HG03432 (cell line): ENCODE measurements around the gene PCDHA1.

Experiments
- ATAC-seq: cut with Tn5 transposase; IDR thresholded peaks from one replicate; pipeline ENCODE4 v1.9.1; 2021; ENCODE audit warnings: mild to moderate bottlenecking, moderate library complexity; ENCODE audit not compliant: unreplicated experiment

The PCDHA1 gene

DNA sequence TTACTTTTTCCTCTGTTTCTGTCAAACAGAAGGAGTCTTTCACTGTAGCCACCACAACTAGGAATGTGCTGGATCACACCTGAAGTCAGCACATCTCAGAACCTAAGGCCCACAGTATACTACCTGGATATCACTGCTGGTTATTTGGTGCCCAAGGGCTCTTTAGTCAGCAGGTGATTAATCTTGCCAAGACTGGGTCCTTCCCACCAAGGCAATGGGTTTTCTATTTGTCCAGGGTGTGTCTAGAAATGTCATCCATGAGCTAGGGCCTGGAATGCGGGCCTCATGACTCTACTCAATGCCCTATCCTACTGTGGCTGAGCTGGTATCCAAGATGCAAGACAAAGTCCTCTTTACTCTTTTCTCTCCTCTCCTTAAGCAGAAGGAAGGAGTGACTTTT is 130.4 kb downstream of the PCDHA1 start:
- ATAC-seq: no peak

DNA sequence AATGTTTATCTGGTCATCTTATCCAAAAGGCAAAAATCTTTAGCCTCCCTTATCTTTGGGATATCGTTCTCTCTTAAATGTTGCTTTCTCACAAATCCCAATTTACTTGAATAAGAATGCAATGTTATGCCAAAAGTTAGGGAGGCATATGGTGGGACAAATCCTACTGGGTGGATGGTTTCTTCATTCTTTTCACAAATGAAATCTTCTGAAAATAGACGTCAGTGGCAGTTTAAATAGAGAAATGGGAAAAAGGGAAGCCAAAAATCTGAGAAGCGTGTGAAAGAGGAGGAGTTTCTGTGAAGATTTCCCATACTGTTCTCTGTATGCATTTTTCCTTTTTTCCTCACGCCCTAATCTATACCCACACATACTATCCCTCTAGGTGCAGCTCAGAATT is 137.7 kb downstream of the PCDHA1 start:
- ATAC-seq: no peak

DNA sequence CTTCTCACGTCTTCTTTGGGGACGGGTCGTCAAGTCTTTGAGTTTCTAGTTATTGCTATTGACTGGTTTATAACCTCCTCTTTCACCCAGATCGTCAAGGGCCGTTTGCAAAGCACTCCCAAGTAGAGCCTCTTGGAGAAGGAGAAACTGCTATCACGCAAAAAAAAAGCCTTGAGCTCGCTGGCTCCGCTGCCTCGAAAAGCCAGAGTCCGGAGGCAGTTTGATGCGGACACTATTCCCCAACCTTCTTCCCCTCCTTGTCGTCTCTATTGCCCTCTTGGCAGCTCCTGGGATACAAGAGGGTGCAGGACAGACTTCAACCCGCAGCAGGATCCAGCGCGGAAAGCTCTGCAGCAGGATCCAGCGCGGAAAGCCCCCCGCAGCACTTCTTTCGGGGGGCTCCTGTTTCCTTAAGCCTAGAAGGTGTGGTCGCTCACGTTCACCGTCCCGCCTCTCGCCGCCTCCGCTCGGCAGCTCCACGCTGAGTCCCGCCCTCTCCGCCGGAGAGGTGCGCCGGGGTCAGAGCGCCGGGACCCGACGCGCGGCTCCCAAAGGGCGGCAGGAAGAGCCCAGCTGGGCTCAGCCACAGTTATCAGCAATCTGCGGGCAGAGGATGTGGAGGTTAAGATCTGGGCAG is 140.0 kb downstream of the PCDHA1 start, which contains the start of gene PCDHAC1:
Gene PCDHAC1 (plus strand): TSS at position 494 of the 637 bp plus-strand sequence. CDS start 594 bp downstream, outside the sequence.
- no peak for ATAC-seq

DNA sequence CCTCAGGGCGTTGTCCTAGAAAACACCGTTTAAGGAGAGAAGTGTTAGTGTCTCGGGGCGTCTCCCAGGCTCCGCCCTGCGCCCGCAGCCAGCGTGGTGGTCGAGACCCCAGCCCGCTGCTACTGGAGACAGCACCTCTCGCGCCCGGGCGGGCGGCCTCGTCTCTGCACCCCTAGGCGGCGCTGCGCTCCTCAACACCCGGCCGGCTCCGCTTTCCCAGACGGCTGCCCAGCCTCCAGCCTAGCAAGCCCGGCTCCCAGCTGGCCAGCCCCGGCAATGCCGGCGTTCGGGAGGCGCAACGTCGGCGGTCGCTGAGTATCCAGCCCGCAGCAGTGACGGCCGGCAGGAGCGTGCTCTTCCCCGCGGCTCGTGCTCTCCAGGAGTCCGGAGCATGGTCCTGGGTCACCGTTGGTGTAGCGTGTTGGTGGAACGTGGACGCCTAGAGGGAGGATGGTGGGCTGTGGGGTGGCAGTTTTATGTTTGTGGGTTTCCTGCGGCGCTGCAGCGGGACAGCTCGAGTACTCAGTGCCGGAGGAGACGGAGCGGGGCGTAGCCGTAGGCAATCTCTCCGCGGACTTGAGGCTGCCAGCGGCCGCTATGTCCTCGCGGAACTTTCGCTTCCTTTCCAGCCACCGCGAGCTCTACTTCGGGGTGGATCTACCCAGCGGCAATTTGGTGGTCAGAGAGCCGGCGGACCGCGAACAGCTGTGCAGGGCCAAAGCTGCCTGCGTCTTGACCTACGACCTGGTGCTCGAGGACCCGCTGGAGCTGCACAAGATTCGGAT is 140.7 kb downstream of the PCDHA1 start:
- ATAC-seq: no peak

DNA sequence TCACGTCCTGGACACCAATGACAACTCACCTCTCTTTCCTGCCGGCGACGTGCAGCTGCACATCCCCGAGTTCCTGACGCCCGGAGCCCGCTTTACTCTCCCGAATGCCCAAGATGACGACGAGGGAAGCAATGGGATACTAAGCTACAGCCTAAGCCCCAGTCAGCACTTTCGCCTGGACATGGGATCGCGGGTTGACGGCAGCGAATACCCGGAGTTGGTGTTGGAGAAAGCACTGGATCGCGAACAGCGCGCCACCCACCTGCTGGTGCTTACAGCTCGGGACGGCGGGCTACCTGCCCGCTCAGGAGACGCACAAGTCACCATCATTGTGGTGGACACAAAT is 141.3 kb downstream of the PCDHA1 start:
- ATAC-seq: no peak

DNA sequence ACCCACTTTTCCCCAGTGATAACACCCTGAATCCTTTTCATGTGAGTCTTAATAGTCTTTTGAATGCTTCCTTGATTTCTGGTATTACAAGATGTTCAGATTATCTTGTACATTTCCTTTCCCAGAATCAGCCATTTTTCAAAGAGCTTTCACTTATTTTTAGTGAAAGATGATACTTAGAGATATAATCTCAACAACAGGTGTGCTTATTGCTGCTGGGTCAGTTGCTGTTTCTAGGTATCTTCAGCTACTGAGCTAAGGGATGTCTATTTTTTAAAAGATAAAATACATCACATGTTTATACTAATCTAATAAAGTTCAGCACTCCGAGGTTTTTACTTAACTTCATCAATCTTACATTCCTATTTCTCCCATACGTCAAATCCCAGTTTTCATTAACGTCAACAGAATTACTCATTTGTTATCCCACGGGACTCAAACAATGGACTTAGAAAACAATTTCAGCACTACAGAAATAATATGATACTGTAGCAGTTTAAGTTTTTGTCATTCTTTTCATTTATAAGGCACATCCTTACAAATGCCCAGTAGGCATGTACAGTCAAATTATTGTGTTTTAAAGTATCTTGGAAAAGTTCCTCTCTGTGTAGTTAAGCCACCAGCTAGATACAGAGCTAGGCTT is 149.1 kb downstream of the PCDHA1 start:
- no peak for ATAC-seq

DNA sequence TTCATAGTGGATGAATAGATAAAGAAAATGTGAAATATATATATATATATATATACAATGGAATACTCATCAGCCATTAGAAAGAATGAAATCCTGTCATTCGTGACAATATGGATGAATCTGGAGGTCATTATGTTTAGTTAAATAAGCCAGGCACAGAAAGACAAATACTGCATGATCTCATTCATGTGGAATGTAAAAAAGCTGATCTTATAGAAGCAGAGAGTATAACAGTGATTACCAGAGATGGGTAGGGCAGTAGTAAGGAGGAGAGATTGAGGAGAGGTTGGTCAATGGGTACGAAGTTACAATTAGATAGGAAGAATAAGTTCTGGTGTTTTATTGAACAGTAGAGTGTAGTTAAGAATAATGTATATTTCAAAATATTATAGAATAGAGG is 160.6 kb downstream of the PCDHA1 start:
- ATAC-seq: no peak

DNA sequence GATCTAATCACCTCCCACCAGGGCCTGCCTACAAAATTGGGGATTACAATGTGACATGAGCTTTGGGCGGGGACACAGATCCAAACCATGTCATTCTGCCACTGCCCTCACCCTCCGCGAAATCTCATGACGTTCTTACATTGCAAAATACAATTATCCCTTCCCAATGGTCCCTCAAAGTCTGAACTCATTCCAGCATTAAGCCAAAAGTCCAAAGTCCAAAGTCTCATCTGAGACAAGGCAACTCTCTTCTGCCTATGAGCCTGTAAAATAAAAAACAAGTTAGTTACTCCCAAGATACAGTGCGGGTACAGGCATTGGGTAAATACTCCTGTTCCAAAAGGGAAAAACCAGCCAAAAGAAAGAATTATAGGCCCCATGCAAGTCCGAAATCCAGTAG is 165.7 kb downstream of the PCDHA1 start:
- no peak for ATAC-seq

DNA sequence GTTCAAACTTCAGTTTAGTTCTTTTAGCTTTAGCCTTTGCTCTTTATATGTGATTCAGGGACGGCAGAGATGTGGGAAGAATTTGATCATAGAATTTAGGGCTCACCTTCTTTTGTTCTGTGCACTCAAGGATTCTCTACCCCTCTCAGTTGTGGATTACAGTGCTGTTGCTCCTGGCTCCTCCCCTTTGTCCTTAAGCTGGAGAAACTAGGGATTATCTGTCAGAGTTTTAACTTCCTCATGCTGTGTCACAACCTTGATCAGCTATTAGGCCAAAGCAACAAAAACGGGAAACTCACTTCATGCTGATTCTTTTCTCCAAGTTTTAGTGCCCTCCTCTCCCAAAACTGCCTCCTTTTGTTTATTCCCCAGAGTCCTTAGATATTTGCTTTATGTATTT is 167.3 kb downstream of the PCDHA1 start:
- ATAC-seq: no peak

DNA sequence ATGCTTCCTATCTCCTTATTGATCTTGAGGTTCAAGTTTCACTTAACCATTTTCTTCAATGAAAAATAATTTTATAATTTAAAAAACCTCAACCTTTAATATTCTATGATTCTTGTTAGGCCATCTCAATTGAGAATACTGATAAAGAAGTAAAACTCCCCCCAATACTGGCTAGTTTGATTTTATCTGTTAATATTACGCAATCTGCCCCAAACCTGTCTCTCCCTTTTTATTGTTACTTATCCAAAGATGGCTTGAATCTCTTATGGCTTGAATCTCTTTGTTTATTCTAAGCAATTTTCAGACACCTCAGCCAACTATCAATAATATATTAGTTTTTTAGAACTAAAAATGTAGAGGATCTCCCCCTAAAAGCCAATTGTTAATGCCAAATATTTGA is 176.2 kb downstream of the PCDHA1 start:
- ATAC-seq: no peak

DNA sequence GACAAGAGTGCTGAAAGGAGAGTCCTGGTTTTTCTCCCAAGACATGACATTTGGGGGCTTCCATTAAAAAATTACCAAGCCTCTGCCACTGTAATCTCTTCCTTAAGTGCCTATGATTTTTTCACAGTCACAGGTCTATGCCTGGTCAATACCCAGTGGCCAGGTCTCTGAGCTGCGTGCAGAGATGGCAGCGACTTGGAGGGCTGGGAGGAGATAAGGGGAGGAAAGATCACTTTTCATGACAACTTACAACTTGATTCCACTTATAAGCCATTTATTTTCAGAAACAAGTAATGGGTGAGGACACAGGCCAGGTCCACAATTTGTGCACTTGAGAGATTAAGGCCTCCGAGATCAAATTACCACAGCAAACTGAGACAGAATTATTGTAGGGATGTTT is 178.4 kb downstream of the PCDHA1 start:
- ATAC-seq: no peak

DNA sequence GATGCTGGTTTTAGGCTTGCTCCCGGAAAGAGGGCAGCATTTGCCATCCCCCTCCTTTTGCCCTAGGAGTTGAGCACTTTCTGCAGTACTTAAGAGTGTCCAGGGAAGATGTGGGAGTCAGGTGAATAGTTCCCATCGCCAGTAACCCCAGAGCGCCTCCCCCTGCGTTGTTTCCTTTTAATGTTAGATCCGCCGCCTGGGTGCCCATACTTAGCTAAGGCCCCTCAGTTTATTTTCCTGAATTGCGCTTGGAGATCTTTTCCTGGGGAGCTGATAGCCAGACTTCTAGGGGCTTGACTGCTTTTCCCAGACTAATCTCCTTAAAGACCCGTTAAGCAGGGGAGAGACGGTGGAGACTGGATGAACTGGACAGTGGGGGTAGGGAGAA is 180.0 kb downstream of the PCDHA1 start:
- ATAC-seq: no peak

DNA sequence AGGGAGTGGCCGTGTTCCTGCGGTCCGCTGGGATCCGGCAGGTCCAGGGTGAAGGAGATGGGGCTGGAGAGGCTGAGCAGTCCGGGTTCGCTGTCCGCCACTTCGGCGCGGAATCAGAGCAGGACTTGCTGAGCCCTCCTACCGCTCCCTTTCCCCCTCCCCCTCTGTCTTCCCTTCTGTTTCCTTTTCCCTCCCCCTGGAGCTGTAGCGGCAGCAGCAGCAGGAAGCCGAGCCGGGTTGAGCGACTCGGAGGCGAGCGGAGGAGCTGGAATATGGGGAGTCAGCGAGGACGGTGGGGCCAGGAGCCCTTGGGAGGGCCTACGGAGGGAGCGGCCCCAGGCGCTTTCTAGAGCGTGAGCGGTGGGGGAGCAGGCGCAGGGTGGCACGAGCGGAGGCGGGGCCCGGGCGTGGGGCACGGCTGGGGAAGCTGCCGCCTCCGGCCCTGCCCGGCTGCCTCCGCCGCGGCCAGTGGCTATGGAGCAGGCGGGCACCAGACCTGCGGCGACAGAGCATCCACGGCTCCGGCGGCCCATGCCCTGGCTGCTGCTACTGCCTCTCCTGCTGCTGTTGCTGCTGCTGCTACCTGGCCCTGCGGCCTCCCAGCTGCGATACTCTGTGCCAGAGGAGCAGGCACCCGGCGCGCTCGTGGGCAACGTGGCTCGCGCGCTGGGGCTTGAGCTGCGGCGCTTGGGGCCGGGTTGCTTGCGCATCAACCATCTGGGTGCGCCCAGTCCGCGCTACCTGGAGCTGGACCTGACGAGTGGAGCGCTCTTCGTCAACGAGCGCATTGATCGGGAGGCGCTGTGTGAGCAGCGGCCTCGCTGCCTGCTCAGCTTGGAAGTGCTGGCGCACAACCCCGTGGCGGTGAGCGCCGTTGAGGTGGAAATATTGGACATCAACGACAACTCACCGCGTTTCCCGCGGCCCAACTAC is 180.6 kb downstream of the PCDHA1 start, which contains the start of gene PCDHAC2:
Gene PCDHAC2 (plus strand): TSS at position 184 of the 933 bp plus-strand sequence. CDS start 291 bp downstream, at position 475.
- no peak for ATAC-seq

DNA sequence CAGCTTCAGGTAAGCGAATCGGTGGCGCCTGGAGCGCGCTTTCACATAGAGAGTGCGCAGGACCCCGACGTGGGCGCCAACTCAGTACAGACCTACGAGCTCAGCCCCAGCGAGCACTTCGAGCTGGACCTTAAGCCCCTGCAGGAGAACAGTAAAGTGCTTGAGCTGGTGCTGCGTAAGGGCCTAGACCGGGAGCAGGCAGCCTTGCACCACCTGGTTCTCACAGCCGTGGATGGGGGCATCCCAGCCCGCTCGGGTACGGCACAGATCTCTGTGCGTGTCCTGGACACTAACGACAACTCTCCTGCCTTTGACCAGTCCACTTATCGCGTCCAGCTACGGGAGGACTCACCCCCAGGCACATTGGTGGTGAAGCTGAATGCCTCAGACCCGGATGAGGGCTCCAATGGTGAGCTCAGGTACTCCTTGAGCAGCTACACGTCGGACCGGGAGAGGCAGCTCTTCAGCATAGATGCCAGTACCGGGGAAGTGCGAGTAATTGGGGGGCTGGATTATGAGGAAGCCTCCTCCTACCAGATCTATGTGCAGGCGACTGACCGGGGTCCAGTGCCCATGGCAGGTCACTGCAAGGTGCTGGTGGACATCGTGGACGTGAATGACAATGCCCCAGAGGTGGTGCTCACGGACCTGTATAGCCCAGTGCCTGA is 181.4 kb downstream of the PCDHA1 start:
- no peak for ATAC-seq

DNA sequence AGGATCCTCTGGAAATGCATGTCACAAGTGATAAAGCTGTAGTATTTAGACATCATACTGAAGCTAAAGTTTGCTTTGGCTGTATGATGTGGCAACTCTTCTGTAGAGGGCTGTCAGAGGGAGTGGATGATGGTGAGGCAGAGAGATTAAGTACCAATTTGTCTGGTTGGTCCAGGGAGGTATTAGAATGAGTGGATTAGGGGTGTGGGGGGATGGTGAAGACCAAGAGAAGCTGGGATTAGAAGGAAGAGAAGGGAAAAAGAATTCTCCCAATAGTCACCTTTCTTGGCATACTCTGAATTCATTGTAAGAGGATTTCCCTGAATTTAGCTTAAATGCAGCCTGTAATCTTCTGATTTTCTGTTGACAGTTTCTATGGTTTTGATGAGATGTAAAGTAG is 183.9 kb downstream of the PCDHA1 start:
- no peak for ATAC-seq

DNA sequence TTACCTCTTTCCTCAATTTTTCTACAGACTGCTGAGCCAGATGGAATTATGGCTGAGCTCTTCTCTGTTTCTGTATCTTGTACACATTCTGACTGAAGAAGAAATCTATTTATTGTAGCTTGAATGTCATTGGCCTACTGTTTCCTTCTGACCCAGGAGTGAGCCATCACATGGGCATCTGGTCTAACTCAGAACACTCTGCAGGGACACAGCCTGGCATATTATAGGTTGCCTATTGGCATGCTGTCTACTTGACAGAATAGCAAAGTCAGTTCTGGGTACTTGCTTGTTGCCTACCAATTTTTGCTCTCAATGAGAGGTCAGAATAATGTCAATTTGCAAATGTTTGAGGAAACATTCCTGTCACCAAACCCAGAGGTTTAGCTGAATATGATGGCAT is 187.6 kb downstream of the PCDHA1 start:
- no peak for ATAC-seq

DNA sequence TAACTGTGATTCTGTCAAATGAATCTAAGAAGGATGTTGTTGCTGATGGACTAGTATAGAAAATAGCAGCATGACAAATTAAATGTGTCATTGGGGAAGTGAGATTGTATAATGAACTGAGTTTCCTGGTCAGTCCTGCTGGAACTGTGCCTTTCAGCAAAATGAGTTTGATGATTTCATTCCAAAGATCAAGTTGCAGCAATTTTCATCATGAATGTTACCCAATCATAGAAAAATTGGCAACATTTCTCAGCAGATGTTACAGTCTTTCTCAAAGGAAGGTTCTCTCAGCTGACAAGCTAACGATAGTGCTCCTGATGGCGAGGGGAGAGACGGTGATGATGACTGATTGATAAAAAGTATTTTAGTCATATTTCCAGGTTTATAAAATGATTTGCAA is 191.1 kb downstream of the PCDHA1 start:
- ATAC-seq: no peak

DNA sequence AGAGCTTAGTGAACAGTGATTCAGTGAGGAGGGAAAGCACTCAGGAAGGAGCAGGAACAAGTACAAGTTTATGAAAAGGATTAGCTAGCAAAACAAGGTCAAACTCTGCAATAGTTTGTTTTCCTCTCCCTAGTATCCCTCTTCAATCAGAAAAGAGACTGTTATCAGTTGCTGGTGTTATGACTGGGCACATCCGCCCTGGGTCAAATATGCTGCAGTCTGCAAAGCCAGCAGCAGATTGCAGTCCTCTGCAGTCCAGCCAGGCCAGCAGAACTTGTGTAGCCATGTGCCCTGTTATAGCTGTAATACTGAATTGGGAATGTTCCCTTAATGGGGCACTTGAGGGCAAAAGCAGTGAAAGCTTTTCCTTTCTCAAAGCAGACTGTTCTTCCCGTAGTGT is 192.3 kb downstream of the PCDHA1 start:
- no peak for ATAC-seq

DNA sequence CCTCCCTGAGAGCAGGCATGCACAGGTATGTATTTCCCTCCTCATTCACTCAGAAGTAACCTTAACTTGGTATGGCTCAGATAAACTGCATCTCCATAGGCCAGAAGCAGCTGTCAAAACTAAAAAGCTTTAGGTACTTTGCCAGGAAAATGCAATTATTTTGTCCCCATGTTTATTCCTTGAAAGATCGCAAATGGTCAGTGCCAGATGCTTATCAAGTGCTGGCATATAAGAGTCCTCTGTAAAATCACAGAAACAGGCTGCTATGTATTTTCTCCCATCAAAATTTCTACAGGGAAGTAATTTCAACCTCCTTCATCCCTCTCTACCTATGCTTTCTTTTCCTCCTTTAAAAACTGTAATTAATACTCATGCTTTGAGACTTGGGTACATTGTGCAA is 193.0 kb downstream of the PCDHA1 start:
- no peak for ATAC-seq

DNA sequence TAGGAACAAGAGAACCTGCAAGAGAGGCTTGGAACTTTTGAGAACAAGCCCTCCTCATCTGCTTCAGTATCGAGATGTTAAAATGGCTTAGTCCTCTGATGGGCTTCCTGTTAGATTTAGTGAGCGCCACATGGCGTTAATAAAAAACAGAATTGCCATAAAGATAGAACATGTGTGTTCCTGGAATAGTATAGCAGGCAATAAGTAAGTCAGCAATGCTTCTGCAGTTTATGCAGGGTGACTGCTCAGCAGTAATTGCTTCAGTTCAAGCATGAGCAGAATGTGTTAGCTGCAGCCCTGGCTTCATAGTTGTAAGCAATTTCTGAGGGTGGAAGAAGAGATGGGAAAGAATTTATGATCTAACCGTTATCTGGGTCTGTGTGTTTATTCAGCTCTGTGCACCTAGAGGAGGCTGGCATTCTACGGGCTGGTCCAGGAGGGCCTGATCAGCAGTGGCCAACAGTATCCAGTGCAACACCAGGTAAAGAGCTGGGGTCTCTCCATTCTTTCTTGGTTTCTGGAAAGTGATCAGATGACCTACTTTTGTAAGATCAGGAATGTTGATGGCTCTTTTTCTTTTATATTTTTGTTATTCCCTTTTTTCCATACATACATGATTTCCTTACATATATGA is 196.3 kb downstream of the PCDHA1 start:
- no peak for ATAC-seq
